Lower lobe of right lung (tissue), 2 donors: ENCODE measurements around the gene DNAJC10. TPM values are rescaled to one million over a fixed set of nuclear protein-coding genes. Genes with fewer than 3 reads are reported as not detected.

Source experiments
- ATAC-seq, 2 donors: fragments of 200-7000 bp; cut with Tn5 transposase; one replicate each; pipeline ENCODE4 v1.9.1; 2020 to 2022; ENCODE audit warnings: mild to moderate bottlenecking in 2 of 2, moderate library complexity in 2 of 2
- DNase-seq: peaks from one replicate; pipeline ENCODE4 v3.0.0-alpha.2; 2020
- H3K27ac ChIP-seq: fragments of 200-600 bp; one replicate; pipeline ENCODE4 v1.8.0; 2022
- H3K27me3 ChIP-seq: fragments of 200-600 bp; one replicate; pipeline ENCODE4 v1.8.0; 2022; ENCODE audit warnings: low read depth
- H3K36me3 ChIP-seq: fragments of 200-600 bp; one replicate; pipeline ENCODE4 v1.8.0; 2022; ENCODE audit warnings: mild to moderate bottlenecking
- H3K4me1 ChIP-seq: fragments of 200-600 bp; one replicate; pipeline ENCODE4 v1.8.0; 2022
- H3K4me3 ChIP-seq: fragments of 200-600 bp; one replicate; pipeline ENCODE4 v1.8.0; 2022; ENCODE audit warnings: mild to moderate bottlenecking
- H3K9me3 ChIP-seq: fragments of 200-600 bp; one replicate; pipeline ENCODE4 v1.8.0; 2022
- CTCF ChIP-seq: fragments of 200-600 bp; IDR thresholded peaks from one replicate; pipeline ENCODE4 v1.8.0; 2022; ENCODE audit warnings: antibody characterized with exemption, mild to moderate bottlenecking
- intact Hi-C: fragments of 100-400 bp; cut with DNase I; formaldehyde crosslinking; loops from one replicate; pipeline ENCODE4 v1.11.0; 2022
- total RNA-seq: library from RNA; stranded (reverse); fragmentation: NEBNext Ultra II Directional; extraction: Animal tissue kit (Norgen Biotek cat#: 25700); gene quantifications from one replicate; pipeline ENCODE4 v1.2.1, GENCODE V29; 2021
- donor health status: DM: no; HTN: yes; CAD: no; lungs with severe emphysema.

The DNAJC10 gene
- total RNA-seq, 1 donor from 2014 or later: 76.2 TPM

DNA sequence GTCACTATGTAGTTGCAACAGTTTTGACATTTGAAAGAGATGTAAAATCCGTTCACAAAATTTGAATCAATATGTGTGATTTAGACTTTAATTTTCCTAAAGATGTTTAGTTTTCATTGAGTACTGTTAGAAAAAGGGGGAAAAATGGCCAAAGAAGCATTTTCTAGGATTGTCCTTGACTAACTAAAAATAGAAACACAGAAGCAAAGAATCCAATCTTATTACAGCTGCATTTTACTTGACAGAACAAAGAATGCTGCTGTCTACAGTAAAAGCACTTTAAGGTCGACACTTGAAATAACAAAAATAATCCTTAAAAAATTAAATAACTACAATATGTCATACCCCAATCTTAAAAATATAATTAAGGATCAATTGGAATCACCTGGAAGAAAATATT lies 101.5 kb downstream of the DNAJC10 start:
- TF ChIP-seq CTCF: no peak
- H3K9me3 ChIP-seq: no peaks in the 10 kb centered on the region
- no peaks in the 10 kb centered on the region for H3K36me3 ChIP-seq
- H3K4me1 ChIP-seq: no peaks in the 10 kb centered on the region
- no peaks in the 10 kb centered on the region for H3K27me3 ChIP-seq
- intact Hi-C loops: no loop called here
- ATAC-seq (no peak), DNase-seq (no peak)
- no peak overlapping the region for H3K27ac ChIP-seq
- H3K4me3 ChIP-seq: no peak overlapping the region

GRCh38 chr2:182818501-182818900 lies 102.4 kb downstream of the DNAJC10 start:
- Histone ChIP-seq H3K36me3 (no peaks in the 10 kb centered on the region), H3K27ac (no peak overlapping the region), H3K27me3 (no peaks in the 10 kb centered on the region), H3K9me3 (no peaks in the 10 kb centered on the region), H3K4me1 (no peaks in the 10 kb centered on the region), H3K4me3 (no peak overlapping the region)
- ATAC-seq (no peak), DNase-seq (no peak)
- TF ChIP-seq CTCF: no peak
- intact Hi-C loops: no loop called here

DNA sequence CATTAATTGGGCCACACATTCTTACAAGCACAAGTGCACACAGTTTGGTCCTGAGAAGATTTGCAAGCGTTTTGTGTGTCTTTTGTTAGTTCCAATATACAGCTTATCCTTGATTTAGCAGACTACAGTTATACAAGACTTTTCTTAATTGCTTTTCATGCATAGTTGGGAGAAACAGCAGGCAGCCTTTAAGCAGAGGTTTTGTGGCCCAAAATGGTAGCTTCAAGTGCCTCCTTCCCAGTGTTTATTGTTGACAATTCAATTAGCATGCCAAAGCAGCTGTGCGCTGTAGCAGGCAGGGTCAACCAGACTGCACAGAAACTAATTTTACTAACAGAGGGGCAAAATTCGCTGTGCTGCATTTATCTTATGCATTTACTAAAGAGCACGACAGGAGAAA lies 102.9 kb downstream of the DNAJC10 start:
- H3K4me1 ChIP-seq: no peaks in the 10 kb centered on the region
- no peaks in the 10 kb centered on the region for H3K36me3 ChIP-seq
- H3K4me3 ChIP-seq: no peak overlapping the region
- no peaks in the 10 kb centered on the region for H3K27me3 ChIP-seq
- intact Hi-C loops: no loop called here
- H3K9me3 ChIP-seq: no peaks in the 10 kb centered on the region
- no peak for DNase-seq
- no peak for ATAC-seq
- no peak overlapping the region for H3K27ac ChIP-seq
- no peak for TF ChIP-seq CTCF

- H3K4me3 ChIP-seq: no peak overlapping the region
- DNase-seq (no peak), ATAC-seq (no peak)
- no peaks in the 10 kb centered on the region for H3K36me3 ChIP-seq
- no peak overlapping the region for H3K27ac ChIP-seq
- H3K9me3 ChIP-seq: no peaks in the 10 kb centered on the region
- H3K4me1 ChIP-seq: no peaks in the 10 kb centered on the region
- no peak for TF ChIP-seq CTCF
- intact Hi-C loops: no loop called here
- no peaks in the 10 kb centered on the region for H3K27me3 ChIP-seq
Measured at GRCh38 chr2:182819412-182819811, 103.4 kb downstream of the DNAJC10 start.

DNA sequence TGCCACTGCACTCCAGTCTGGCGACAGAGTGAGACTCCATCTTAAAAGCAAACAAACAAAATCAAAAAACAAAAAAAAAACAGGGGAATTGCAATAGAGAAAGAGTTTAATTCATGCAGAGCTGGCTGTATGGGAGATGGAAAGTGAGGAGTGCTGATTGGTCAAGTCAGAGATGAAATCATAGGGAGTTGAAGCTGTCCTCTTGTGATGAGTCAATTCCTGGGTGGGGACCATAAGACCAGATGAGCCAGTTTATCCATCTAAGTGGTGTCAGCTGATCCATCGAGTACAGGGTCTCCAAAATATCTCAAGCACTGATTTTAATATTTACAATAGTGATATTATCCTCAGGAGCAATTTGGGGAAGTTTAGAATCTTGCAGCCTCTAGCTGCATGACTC lies 105.1 kb downstream of the DNAJC10 start:
- Histone ChIP-seq H3K4me3 (no peak overlapping the region), H3K4me1 (no peaks in the 10 kb centered on the region), H3K9me3 (no peaks in the 10 kb centered on the region), H3K27ac (no peak overlapping the region), H3K36me3 (no peaks in the 10 kb centered on the region), H3K27me3 (no peaks in the 10 kb centered on the region)
- TF ChIP-seq CTCF: no peak
- DNase-seq (no peak), ATAC-seq (no peak)
- intact Hi-C loops: no loop called here

DNA sequence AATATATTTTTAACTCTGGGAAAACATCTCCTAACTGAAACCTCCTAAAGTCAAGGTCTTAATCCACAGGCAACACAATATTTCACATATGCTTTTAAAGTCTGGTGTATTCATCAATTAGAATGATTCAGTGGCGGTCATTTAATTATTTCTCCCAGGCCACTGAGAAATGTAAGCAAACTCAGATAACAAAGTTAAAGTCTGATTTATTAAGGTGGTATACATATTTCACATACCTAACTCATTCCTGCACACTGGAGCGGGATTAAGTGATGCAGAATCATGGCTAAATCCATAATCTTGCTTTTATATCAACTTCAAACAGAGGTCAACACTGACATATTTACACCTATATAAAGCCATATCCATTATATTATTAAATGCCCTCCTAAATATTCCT lies 106.7 kb downstream of the DNAJC10 start:
- TF ChIP-seq CTCF: no peak
- no peak for ATAC-seq
- intact Hi-C loops: no loop called here

More for the DNA sequence above, 106.7 kb downstream of the DNAJC10 start:
- H3K36me3 ChIP-seq: no peaks in the 10 kb centered on the region
- H3K27ac ChIP-seq: no peak overlapping the region
- no peaks in the 10 kb centered on the region for H3K27me3 ChIP-seq
- no peak for DNase-seq
- H3K9me3 ChIP-seq: no peaks in the 10 kb centered on the region
- H3K4me1 ChIP-seq: no peaks in the 10 kb centered on the region
- no peak overlapping the region for H3K4me3 ChIP-seq
